Suprapubic skin (tissue), 4 donors: ENCODE data around the gene KIRREL3. TPM values are rescaled to one million over a fixed set of nuclear protein-coding genes. Genes with fewer than 3 reads are reported as not detected.

Experiments used
- DNase-seq, 2 donors: peaks; one replicate each; pipeline ENCODE4 v3.0.0-alpha.2; 2019; ENCODE audit warnings: low spot score in 2 of 2
- H3K27ac ChIP-seq: fragments of 200-600 bp; sonication (generic); one replicate; pipeline ENCODE4 v1.5.1; 2019
- H3K27me3 ChIP-seq: fragments of 200-600 bp; sonication (generic); one replicate; pipeline ENCODE4 v1.5.1; 2019
- H3K36me3 ChIP-seq: fragments of 200-600 bp; sonication (generic); one replicate; pipeline ENCODE4 v1.5.1; 2019
- H3K4me1 ChIP-seq: fragments of 200-600 bp; sonication (generic); one replicate; pipeline ENCODE4 v1.5.1; 2019
- H3K4me3 ChIP-seq: fragments of 200-600 bp; sonication (generic); one replicate; pipeline ENCODE4 v1.5.1; 2019; ENCODE audit warnings: mild to moderate bottlenecking
- H3K9me3 ChIP-seq: fragments of 200-600 bp; sonication (generic); one replicate; pipeline ENCODE4 v1.5.1; 2019
- CTCF ChIP-seq, 2 donors: fragments of 200-600 bp in 1 of 2; fragments of 450-650 bp in 1 of 2; sonication (generic) in 1 of 2; IDR thresholded peaks; one replicate each; pipeline ENCODE4 v1.5.1; 2016 to 2019; ENCODE audit warnings: antibody characterized with exemption in 2 of 2, mild to moderate bottlenecking in 1 of 2, moderate library complexity in 1 of 2
- EP300 ChIP-seq: sonication (generic); formaldehyde crosslinking; IDR thresholded peaks from one replicate; pipeline ENCODE4 v1.6.1; 2017; ENCODE audit warnings: antibody characterized with exemption
- POLR2A ChIP-seq, 2 donors: fragments of 450-650 bp; IDR thresholded peaks; one replicate each; pipeline ENCODE4 v1.6.1; 2017; ENCODE audit warnings: antibody characterized with exemption in 2 of 2, mild to moderate bottlenecking in 2 of 2, moderate library complexity in 2 of 2
- POLR2AphosphoS5 ChIP-seq, 3 donors: sonication (generic); formaldehyde crosslinking; IDR thresholded peaks; one replicate each; pipeline ENCODE4 v1.6.1; 2017; ENCODE audit warnings: antibody characterized with exemption in 3 of 3
- WGBS: methylation state at CpG from one replicate; pipeline ENCODE4 v1.1.5; 2018; 5-methylcytosine and 5-hydroxymethylcytosine counted together
- total RNA-seq, 4 donors: library from RNA; depleted of rRNA; stranded (reverse); fragments of >200 nt; gene quantifications; one replicate each; pipeline ENCODE4 v1.1.0, GENCODE V29; 2016

Gene KIRREL3
- total RNA-seq, 4 donors from 2014 or later = 0.17 TPM; not detected in 3

- no peak for DNase-seq
- H3K4me1 ChIP-seq = no peaks in the 10 kb centered on the region
- TF ChIP-seq EP300 (no peak), CTCF (IDR thresholded peaks at IDR 0.05) (no peak), POLR2A (IDR thresholded peaks at IDR 0.05) (no peak), POLR2AphosphoS5 (IDR thresholded peaks at IDR 0.05) (no peak)
- no peaks in the 10 kb centered on the region for H3K9me3 ChIP-seq
- no peaks in the 10 kb centered on the region for H3K36me3 ChIP-seq
- no peak overlapping the region for H3K4me3 ChIP-seq
- H3K27ac ChIP-seq = no peak overlapping the region
- H3K27me3 ChIP-seq = peaks cover 2% of the 10 kb centered on the region
- WGBS = 82% methylated on average over 9 of the region's 10 CpGs
Measured at GRCh38 chr11:126819194-126819593, 181.4 kb downstream of the KIRREL3 start.

GRCh38 chr11:126817523-126818450 lies 182.8 kb downstream of the KIRREL3 start:
- H3K9me3 ChIP-seq = no peaks in the 10 kb centered on the region
- no peak overlapping the region for H3K4me3 ChIP-seq
- no peaks in the 10 kb centered on the region for H3K36me3 ChIP-seq
- H3K27me3 ChIP-seq = peaks cover 2% of the 10 kb centered on the region
- no peak overlapping the region for H3K27ac ChIP-seq
- TF ChIP-seq CTCF (IDR thresholded peaks at IDR 0.05) (no peak), POLR2AphosphoS5 (IDR thresholded peaks at IDR 0.05) (no peak), POLR2A (IDR thresholded peaks at IDR 0.05) (no peak), EP300 (no peak)
- DNase-seq = no peak
- 67% methylated on average over 9 of the region's 11 CpGs for WGBS
- H3K4me1 ChIP-seq = no peaks in the 10 kb centered on the region

- Histone ChIP-seq H3K27me3 (peaks cover 2% of the 10 kb centered on the region), H3K27ac (no peak overlapping the region), H3K4me1 (no peaks in the 10 kb centered on the region), H3K36me3 (no peaks in the 10 kb centered on the region), H3K9me3 (no peaks in the 10 kb centered on the region), H3K4me3 (no peak overlapping the region)
- no peak for TF ChIP-seq CTCF (IDR thresholded peaks at IDR 0.05)
- no peak for TF ChIP-seq POLR2A (IDR thresholded peaks at IDR 0.05)
- no peak for TF ChIP-seq POLR2AphosphoS5 (IDR thresholded peaks at IDR 0.05)
- TF ChIP-seq EP300 = no peak
- no peak for DNase-seq
- WGBS = 71% methylated on average over 1 of the region's 1 CpG
Measured at GRCh38 chr11:126817096-126817495, 183.5 kb downstream of the KIRREL3 start.

GRCh38 chr11:126816645-126817044 lies 183.9 kb downstream of the KIRREL3 start:
- H3K27ac ChIP-seq = no peak overlapping the region
- no peaks in the 10 kb centered on the region for H3K9me3 ChIP-seq
- no peaks in the 10 kb centered on the region for H3K36me3 ChIP-seq
- DNase-seq = no peak
- TF ChIP-seq CTCF (IDR thresholded peaks at IDR 0.05) (no peak), POLR2AphosphoS5 (IDR thresholded peaks at IDR 0.05) (no peak), POLR2A (IDR thresholded peaks at IDR 0.05) (no peak), EP300 (no peak)
- no peak overlapping the region for H3K4me3 ChIP-seq
- peaks cover 2% of the 10 kb centered on the region for H3K27me3 ChIP-seq
- no peaks in the 10 kb centered on the region for H3K4me1 ChIP-seq
- WGBS = 43% methylated on average over 6 of the region's 6 CpGs

- no peak for DNase-seq
- no peaks in the 10 kb centered on the region for H3K4me1 ChIP-seq
- no peak overlapping the region for H3K27ac ChIP-seq
- no peaks in the 10 kb centered on the region for H3K36me3 ChIP-seq
- TF ChIP-seq POLR2AphosphoS5 (IDR thresholded peaks at IDR 0.05) = no peak
- TF ChIP-seq CTCF (IDR thresholded peaks at IDR 0.05) = no peak
- no peak for TF ChIP-seq EP300
- TF ChIP-seq POLR2A (IDR thresholded peaks at IDR 0.05) = no peak
- H3K27me3 ChIP-seq = peaks cover 2% of the 10 kb centered on the region
- no peaks in the 10 kb centered on the region for H3K9me3 ChIP-seq
- no peak overlapping the region for H3K4me3 ChIP-seq
- WGBS = 70% methylated on average over 4 of the region's 4 CpGs
Measured at GRCh38 chr11:126815111-126815510, 185.5 kb downstream of the KIRREL3 start.
